Pancreas (tissue), 10 donors: ENCODE measurements around the gene TMCO1. TPM values are rescaled to one million over a fixed set of nuclear protein-coding genes. Genes with fewer than 3 reads are reported as not detected.

Source experiments
- ATAC-seq, 4 donors: fragments of 200-7000 bp; cut with Tn5 transposase; one replicate each; pipeline versions ENCODE4 v1.8.0 to v1.9.1; 2020; ENCODE audit warnings: mild to moderate bottlenecking in 4 of 4, moderate library complexity in 4 of 4
- DNase-seq, 6 donors: peaks; one replicate each; pipeline ENCODE4 v3.0.0-alpha.2; 2020
- FAIRE-seq: peaks from 2 replicates; lab custom pipeline; 2012; peaks lifted over from hg19 to GRCh38; lab: Jason Lieb, UNC
- H3K27ac ChIP-seq, 4 donors: fragments of 200-600 bp; sonication (generic); 1 replicate in 3 of 4; 2 replicates in 1 of 4; pipeline versions ENCODE4 v1.5.0 to v1.8.0; 2020
- H3K27me3 ChIP-seq, 4 donors: fragments of 200-600 bp; one replicate each; pipeline ENCODE4 v1.8.0; 2021
- H3K36me3 ChIP-seq, 3 donors: fragments of 200-600 bp; sonication (generic) in 1 of 3; one replicate each; pipeline versions ENCODE4 v1.5.0 to v1.8.0; 2020 to 2021
- H3K4me1 ChIP-seq, 3 donors: fragments of 200-600 bp; one replicate each; pipeline ENCODE4 v1.8.0; 2021
- H3K4me3 ChIP-seq, 4 donors: fragments of 200-600 bp; sonication (generic) in 2 of 4; one replicate each; pipeline versions ENCODE4 v1.5.0 to v1.8.0; 2020 to 2021
- H3K9me3 ChIP-seq, 4 donors: fragments of 200-600 bp; one replicate each; pipeline ENCODE4 v1.8.0; 2021
- CTCF ChIP-seq, 4 donors: fragments of 200-600 bp; sonication (generic) in 3 of 4; IDR thresholded peaks; one replicate each; pipeline versions ENCODE4 v1.5.0 to v1.8.0; 2021; ENCODE audit warnings: antibody characterized with exemption in 4 of 4
- WGBS, 2 donors: extraction: QIAGEN DNeasy Blood & Tissue Kit; methylation state at CpG; one replicate each; pipeline ENCODE4 v1.1.7; 2013; 5-methylcytosine and 5-hydroxymethylcytosine counted together
- intact Hi-C, 3 donors: fragments of 100-400 bp; cut with DNase I; formaldehyde crosslinking; loops; one replicate each; pipeline versions ENCODE4 v1.11.1 to v1.14.2; 2022
- polyA plus RNA-seq, 2 donors: library from polyadenylated mRNA; stranded (reverse); fragments of 200-250 nt; gene quantifications; one replicate each; pipeline ENCODE4 v1.2.3, GENCODE V29; 2013
- total RNA-seq, 6 donors: library from RNA; stranded (reverse); fragmentation: NEBNext Ultra II Directional in 4 of 6; extraction: Animal tissue kit (Norgen Biotek cat#: 25700) in 4 of 6; gene quantifications; one replicate each; pipeline versions ENCODE4 v1.2.1 to v1.2.4, GENCODE V29; 2021 to 2023
- donor health status: healthy with polysubstance abuse.
- donor health status: DM: no; HTN: no; CAD: no; lungs with moderate emphysema.
- donor health status: DM: no; HTN: no; CAD: no.
- donor health status: control.
- donor health status: control.
- donor health status: Bipolar disorder and iron deficiency.
- donor health status: DM: yes; HTN: yes; CAD: no.
- donor health status: DM: no; HTN: no; CAD: no.
- donor health status: DM: no; HTN: no; CAD: no.
- donor health status: DM: yes; HTN: yes; CAD: no.

TMCO1 gene, protein sequence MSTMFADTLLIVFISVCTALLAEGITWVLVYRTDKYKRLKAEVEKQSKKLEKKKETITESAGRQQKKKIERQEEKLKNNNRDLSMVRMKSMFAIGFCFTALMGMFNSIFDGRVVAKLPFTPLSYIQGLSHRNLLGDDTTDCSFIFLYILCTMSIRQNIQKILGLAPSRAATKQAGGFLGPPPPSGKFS
- 10 to 100 TPM; 28.0 to 53.5 (median 43.4) TPM for total RNA-seq
- 10 to 100 TPM; 24.3 to 52.1 TPM for polyA plus RNA-seq

DNA sequence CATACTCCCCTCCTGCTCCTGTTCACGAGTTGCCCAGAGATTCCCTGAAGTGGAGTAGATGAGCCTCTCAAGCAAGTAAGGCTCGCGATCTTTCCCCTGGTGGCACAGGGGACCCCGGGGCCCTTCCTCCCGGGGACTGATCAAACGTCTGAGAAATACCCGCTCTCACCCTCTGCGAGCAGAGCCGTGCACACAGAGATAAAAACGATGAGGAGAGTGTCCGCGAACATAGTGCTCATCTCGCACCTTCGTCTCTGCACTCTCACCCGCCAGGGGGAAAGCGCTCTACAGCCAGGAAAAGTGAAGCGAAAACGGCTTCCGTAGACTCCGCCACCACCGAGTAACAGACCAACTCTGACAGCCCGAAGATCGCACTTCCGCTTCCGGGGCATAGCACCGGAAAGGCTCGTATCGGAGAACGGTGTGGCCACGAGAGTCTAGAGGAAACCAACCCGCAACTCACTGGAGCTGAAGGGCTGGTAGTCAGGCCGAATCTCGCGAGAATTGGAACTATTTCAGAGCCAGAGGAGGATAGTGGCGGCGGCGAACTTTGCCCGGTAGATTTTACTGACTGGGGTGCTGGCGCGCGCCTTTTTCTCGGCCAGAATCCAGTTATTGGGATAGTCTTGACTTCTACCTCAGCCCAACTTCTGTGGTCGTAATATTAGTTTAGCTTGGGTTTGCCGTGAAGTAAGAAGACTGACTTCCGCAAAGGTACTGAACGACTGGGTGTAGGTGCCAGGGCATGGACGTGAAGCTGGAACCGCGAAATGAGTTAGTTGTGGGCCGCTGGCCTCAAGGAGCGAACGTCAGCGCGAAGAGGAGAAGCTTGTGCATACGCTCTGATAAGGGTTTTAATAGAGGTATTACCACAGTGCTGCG, at the start of gene TMCO1:
TMCO1 (minus strand) TSS at position 356 of the 882 bp plus-strand sequence; CDS start at position 239, 117 bp downstream.
- Histone ChIP-seq H3K4me3 (peak within 1 kb of the TSS; percentile 50 to 79 (median 71)), H3K9me3 (no peaks in the 10 kb centered on the region), H3K27ac (peak within 1 kb of the TSS; percentile 70 to 83 (median 80)), H3K4me1 (peaks cover 3 to 24% (median 9%) of the 10 kb centered on the region in 3 donors), H3K27me3 (no peaks in the 10 kb centered on the region), H3K36me3 (peaks cover 0 to 4% (median 0%) of the 10 kb centered on the region in 3 donors)
- ATAC-seq, result peak; percentile 99 to 100 (median 100)
- DNase-seq, result peak; percentile 82 to 96 (median 94)
- 0 to 1% methylated on average over 56 of the region's 56 CpGs for WGBS, 2 donors
- no peak for TF ChIP-seq CTCF (IDR thresholded peaks at IDR 0.05)
- FAIRE-seq, result no peak
- intact Hi-C loops, result loop anchor here in 1 of 3 donors (10.0 kb wide), 1 partner anchor 136 kb away; no protein-coding TSS in a partner anchor

DNA sequence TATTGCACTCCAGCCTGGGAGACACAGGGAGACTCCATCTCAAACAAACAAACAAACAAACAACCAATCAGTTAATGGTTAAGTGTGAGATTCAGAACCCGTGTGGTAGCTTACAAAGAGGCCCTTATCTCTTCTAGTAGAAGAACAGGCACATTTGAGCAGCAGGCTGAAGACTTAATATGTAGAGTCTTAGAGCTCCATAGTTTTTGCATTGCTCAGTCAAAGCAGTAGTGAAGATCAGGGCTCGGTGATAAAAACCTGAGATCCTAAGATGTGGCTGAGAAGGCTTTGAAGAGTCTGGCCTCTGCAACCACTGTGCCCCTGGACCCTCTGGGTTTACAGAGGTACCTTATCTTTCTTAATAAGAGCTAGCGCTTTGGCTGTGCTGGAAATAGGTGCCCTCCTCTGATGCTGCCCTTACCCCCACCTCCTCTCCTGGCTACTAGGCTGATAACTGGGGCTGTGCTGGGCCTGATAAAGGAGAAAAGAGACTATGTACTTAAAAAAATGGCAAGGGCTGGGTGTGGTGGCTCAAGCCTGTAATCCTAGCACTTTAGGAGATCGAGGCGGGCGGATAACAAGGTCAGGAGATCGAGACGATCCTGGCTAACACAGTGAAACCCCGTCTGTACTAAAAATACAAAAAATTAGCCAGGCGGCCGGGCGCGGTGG, 48.3 kb upstream of the TMCO1 start:
- no peak for TF ChIP-seq CTCF (IDR thresholded peaks at IDR 0.05)
- H3K4me3 ChIP-seq, result no peak overlapping the region
- no peaks in the 10 kb centered on the region for H3K9me3 ChIP-seq
- ATAC-seq, result no peak
- no peaks in the 10 kb centered on the region for H3K27me3 ChIP-seq
- H3K27ac ChIP-seq, result no peak overlapping the region
- H3K4me1 ChIP-seq, result no peaks in the 10 kb centered on the region
- no peak for DNase-seq
- intact Hi-C loops, result no loop called here
- 89 to 90% methylated on average over 13 of the region's 13 CpGs for WGBS, 2 donors
- no peaks in the 10 kb centered on the region for H3K36me3 ChIP-seq
- FAIRE-seq, result no peak

GRCh38 chr1:165816157-165816556, 47.5 kb upstream of the TMCO1 start:
- no peak for FAIRE-seq

GRCh38 chr1:165815725-165816124, 47.1 kb upstream of the TMCO1 start:
- WGBS, 2 donors, result 39 to 45% methylated on average over 3 of the region's 3 CpGs
- FAIRE-seq (no peak), ATAC-seq (no peak), DNase-seq (no peak)
- Histone ChIP-seq H3K4me1 (no peaks in the 10 kb centered on the region), H3K9me3 (no peaks in the 10 kb centered on the region), H3K27me3 (no peaks in the 10 kb centered on the region), H3K4me3 (no peak overlapping the region), H3K27ac (no peak overlapping the region), H3K36me3 (no peaks in the 10 kb centered on the region)
- TF ChIP-seq CTCF (IDR thresholded peaks at IDR 0.05), result no peak
- intact Hi-C loops, result no loop called here

More at GRCh38 chr1:165816157-165816556, 47.5 kb upstream of the TMCO1 start:
- Histone ChIP-seq H3K27ac (no peak overlapping the region), H3K4me3 (no peak overlapping the region), H3K27me3 (no peaks in the 10 kb centered on the region), H3K36me3 (no peaks in the 10 kb centered on the region), H3K9me3 (no peaks in the 10 kb centered on the region), H3K4me1 (no peaks in the 10 kb centered on the region)
- intact Hi-C loops, result no loop called here
- DNase-seq (no peak), ATAC-seq (no peak)
- WGBS, 2 donors, result 52 to 59% methylated on average over 3 of the region's 3 CpGs
- no peak for TF ChIP-seq CTCF (IDR thresholded peaks at IDR 0.05)
